WERI-Rb-1 (cell line): ENCODE measurements around the gene SARNP.
A peak's percentile ranks its signal among the peaks of the same experiment; 100 is the strongest.

Experiments
- DNase-seq: peaks from one replicate; pipeline ENCODE4 v3.0.0-alpha.2; 2020
- H3K27ac ChIP-seq: fragments of 250-450 bp; sonication (Bioruptor Pico); 2 replicates; pipeline ENCODE4 v1.5.1; 2020; ENCODE audit warnings: mild to moderate bottlenecking, moderate library complexity
- H3K27me3 ChIP-seq: fragments of 250-450 bp; sonication (Bioruptor Pico); 2 replicates; pipeline ENCODE4 v1.5.1; 2021; ENCODE audit warnings: mild to moderate bottlenecking, low read depth, moderate library complexity; ENCODE audit not compliant: insufficient read depth, severe bottlenecking
- H3K36me3 ChIP-seq: fragments of 250-450 bp; sonication (Bioruptor Pico); 2 replicates; pipeline ENCODE4 v1.5.1; 2020; ENCODE audit warnings: mild to moderate bottlenecking, moderate library complexity
- H3K4me3 ChIP-seq: 2 replicates; pipeline ENCODE4 v1.5.1; 2011; ENCODE audit warnings: low read depth, mild to moderate bottlenecking, control low read depth, low read length
- H3K9me3 ChIP-seq: fragments of 250-450 bp; sonication (Bioruptor Pico); 2 replicates; pipeline ENCODE4 v1.5.1; 2021; ENCODE audit warnings: mild to moderate bottlenecking, moderate library complexity; ENCODE audit not compliant: severe bottlenecking
- TF ChIP-seq, protein P1 (sequence below): IDR thresholded peaks from 2 replicates; pipeline ENCODE4 v1.5.1; 2011; ENCODE audit warnings: low read depth, mild to moderate bottlenecking, control low read depth, inconsistent platforms, low read length

The SARNP gene

DNA sequence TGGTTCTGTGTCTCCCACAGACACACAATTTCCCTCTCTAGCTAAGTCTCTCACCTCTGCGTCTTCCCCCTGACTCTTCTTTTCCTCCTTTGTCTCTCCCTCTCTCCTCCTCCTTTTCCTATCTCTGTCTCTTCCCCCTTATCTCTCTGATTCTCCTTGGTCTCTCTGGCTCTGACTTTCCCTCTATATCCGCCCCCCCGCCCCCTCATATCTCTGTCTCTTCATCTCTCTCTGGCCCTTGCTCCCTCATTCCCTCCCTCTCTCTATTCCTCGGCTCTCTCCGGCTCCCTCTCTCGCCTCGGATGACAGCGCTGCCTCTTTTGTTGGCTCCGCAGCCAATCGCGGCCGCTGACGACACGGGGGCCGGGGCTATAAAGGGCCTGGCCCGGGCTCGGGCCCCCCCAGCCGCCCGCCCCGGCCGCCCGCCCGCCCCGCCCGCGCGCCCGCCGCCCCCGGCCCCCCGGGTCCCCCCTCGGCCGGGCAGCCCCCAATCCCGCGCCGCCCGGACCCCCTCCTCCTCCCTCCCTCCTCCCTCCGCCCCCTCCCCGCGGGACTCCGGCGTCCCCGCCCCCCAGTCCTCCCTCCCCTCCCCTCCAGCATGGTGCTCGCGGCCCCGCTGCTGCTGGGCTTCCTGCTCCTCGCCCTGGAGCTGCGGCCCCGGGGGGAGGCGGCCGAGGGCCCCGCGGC, 74.7 kb downstream of the SARNP start, which contains the start of gene GDF11:
Gene GDF11 (plus strand): TSS at position 404 of the 687 bp plus-strand sequence. CDS start 195 bp downstream, at position 599.
- no peaks in the 10 kb centered on the region for H3K9me3 ChIP-seq
- peaks cover 9% of the 10 kb centered on the region for H3K36me3 ChIP-seq
- no peaks in the 10 kb centered on the region for H3K27me3 ChIP-seq
- DNase-seq: peak; percentile 89
- peak within 1 kb of the TSS; percentile 79 for H3K4me3 ChIP-seq
- H3K27ac ChIP-seq: peak within 1 kb of the TSS; percentile 84
- TF ChIP-seq, protein P1, sequence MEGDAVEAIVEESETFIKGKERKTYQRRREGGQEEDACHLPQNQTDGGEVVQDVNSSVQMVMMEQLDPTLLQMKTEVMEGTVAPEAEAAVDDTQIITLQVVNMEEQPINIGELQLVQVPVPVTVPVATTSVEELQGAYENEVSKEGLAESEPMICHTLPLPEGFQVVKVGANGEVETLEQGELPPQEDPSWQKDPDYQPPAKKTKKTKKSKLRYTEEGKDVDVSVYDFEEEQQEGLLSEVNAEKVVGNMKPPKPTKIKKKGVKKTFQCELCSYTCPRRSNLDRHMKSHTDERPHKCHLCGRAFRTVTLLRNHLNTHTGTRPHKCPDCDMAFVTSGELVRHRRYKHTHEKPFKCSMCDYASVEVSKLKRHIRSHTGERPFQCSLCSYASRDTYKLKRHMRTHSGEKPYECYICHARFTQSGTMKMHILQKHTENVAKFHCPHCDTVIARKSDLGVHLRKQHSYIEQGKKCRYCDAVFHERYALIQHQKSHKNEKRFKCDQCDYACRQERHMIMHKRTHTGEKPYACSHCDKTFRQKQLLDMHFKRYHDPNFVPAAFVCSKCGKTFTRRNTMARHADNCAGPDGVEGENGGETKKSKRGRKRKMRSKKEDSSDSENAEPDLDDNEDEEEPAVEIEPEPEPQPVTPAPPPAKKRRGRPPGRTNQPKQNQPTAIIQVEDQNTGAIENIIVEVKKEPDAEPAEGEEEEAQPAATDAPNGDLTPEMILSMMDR: no peak

DNA sequence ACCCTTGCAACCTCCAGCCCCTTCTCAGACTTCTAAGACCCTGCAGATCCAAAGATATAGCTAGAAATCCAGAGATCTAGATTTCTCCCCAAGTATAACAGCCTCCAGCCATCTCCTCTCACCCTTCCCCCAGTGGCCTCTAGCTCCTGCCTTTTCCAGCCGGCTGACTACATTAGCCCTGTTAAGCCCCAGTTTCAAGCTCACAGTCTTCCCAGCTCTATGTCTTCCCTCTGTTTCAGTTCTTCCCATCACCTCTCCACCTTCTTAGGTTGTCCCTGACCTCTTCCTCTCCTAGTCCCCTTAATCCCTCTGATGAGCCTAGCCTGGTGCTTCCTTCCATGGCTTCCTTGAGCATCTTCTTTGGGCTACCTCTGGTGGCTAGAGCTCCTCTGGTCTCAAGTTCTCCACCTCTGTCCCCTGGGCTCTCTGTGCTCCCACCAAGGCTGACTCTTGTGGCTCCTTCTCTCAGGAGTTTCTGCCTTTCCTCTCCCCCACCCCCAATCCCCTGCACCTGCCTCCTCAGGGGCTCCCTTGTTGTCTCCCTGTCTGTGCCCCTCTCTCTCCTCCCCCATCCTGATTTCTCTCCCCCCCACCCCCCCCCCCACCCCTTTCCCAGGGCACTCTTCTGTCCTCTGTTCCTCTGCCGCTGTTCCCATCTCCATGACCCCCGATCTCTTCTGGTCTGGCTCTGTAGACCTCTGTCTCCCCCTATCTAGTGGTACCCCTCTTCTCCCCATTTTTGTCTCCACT, 75.4 kb downstream of the SARNP start:
- no peaks in the 10 kb centered on the region for H3K9me3 ChIP-seq
- peak overlapping the region; percentile 51 for H3K4me3 ChIP-seq
- TF ChIP-seq, protein P1: no peak
- H3K27ac ChIP-seq: peak overlapping the region; percentile 84
- no peak for DNase-seq
- H3K36me3 ChIP-seq: peaks cover 6% of the 10 kb centered on the region
- H3K27me3 ChIP-seq: no peaks in the 10 kb centered on the region

DNA sequence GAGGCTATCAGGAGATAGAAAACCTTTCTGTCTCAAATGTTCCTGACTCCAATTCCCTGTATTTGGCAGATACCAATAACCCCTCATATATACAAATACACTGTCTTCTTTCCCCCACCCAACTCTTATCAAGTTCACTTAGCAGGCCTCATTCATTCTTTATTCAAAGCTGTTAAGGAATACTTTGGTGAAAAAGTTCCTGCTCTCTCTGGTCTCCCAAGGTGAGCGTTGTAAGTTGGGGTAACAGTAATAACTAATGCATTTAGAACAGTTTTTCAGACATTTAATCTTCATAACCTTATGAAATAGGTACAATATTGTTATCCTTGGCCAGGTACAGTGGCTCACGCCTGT, 78.5 kb downstream of the SARNP start:
- no peak for DNase-seq
- H3K9me3 ChIP-seq: no peaks in the 10 kb centered on the region

DNA sequence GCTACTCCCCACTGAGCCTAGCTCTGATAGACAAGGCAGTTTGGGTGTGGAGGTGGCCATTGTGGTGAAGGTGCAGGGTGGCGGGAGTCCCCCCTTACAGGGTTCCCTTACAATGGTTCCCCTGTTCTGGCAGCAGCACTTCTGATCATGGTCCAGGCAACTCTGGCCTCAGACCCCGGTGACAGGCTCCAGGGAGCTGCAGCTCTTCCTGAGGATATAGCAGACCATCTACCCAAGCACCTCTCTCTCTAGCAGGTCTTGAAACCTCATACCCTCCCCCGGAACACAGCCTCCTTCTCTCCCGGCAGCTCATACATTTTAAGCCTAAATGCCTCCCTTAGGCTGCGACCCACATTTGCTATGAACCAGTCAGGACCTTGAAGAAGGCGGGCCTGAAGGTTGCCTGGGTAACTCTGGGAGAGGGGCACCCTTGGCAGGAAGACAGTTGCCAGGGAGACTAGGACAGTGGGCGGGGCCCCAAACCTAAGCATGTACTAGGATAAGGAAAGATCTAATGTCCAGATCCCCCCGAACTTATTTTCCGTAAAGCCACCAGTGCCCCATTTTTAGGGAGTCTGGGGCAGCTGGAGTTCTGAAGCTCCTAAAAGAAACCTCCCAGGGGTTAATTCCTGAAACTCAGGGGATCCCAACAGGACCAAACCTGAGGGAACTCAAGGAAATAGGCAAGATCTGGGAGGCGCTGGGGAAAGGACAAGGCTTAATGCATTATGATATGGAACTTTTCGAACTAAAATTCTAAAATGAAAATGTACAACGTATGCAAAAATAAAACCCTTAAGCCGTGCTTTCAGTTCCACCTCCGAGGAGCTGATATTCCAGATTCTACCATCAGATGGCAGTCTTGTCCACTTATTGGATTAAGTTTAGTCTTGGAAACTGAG, 79.2 kb downstream of the SARNP start:
- TF ChIP-seq, protein P1: peak; percentile 51
- peak; percentile 87 for DNase-seq
- peak overlapping the region; percentile 83 for H3K4me3 ChIP-seq
- H3K36me3 ChIP-seq: no peaks in the 10 kb centered on the region
- no peaks in the 10 kb centered on the region for H3K27me3 ChIP-seq
- no peaks in the 10 kb centered on the region for H3K9me3 ChIP-seq
- H3K27ac ChIP-seq: peak overlapping the region; percentile 84

More for the DNA sequence above, 78.5 kb downstream of the SARNP start:
- Histone ChIP-seq H3K36me3 (no peaks in the 10 kb centered on the region), H3K27me3 (no peaks in the 10 kb centered on the region), H3K4me3 (no peak overlapping the region), H3K27ac (no peak overlapping the region)
- TF ChIP-seq, protein P1: no peak

DNA sequence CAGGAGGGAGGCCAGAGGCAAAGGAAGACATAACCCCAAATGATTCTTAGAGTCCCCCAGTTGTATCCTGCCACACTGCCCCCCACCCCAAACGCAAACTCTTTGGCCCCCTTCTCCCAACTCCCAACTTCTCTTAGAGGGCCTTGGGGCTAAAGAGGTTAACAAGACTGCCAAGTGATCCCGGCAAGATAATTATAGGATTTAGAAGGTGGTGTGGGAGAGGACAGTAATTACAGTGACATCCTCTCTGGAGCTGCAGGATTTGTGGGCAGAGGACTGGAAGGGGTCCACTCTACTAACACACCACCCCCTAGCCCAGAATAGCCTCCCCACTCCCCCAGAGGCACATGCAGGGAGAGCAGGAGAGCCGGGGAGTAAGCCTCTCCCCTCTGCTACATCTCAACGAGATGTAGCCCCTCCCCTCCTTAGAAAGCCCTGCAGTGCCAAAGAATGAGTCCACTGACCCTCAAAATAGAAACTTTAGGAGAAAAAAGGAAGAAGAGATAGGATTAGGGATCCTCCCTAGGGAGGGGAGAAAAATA, 79.9 kb downstream of the SARNP start:
- Histone ChIP-seq H3K36me3 (no peaks in the 10 kb centered on the region), H3K27me3 (no peaks in the 10 kb centered on the region), H3K27ac (peak overlapping the region; percentile 84), H3K9me3 (no peaks in the 10 kb centered on the region), H3K4me3 (peak overlapping the region; percentile 83)
- TF ChIP-seq, protein P1: 0 out of 2 replicates have a peak, but pooled peaks have one; percentile 2
- peak; percentile 62 for DNase-seq
